Measurements from ENCODE around the gene TDP1. TPM values are rescaled to one million over a fixed set of nuclear protein-coding genes. Genes with fewer than 3 reads are reported as not detected.

TDP1 gene
- total and polyA plus RNA-seq, 2 of the 13 experiments (the other 11 are each of a cell fraction or from before 2014, with no cell fraction given), result 16.4 to 31.2 TPM

GRCh38 chr14:89911010-89911919, 44.5 kb upstream of the TDP1 start (continued):
- TF ChIP-seq ZBTB34 (CRISPR knock-in tag; IDR thresholded peaks at IDR 0.05), result peak; percentile 91; the same call in 1 of the 2 replicates
- TF ChIP-seq IRF1 (CRISPR knock-in tag; IDR thresholded peaks at IDR 0.05; ENCODE audit: low read depth), result no peak
- no peak for TF ChIP-seq ZNF33B (CRISPR knock-in tag; IDR thresholded peaks at IDR 0.05)
- TF ChIP-seq NCOA2 (CRISPR knock-in tag; IDR thresholded peaks at IDR 0.05), result peak; percentile 90
- TF ChIP-seq ZFP37 (CRISPR knock-in tag; IDR thresholded peaks at IDR 0.05; ENCODE audit: borderline replicate concordance), result no peak
- no peak for TF ChIP-seq ZNF335 (CRISPR knock-in tag; IDR thresholded peaks at IDR 0.05)
- no peak for TF ChIP-seq ZNF569 (CRISPR knock-in tag; IDR thresholded peaks at IDR 0.05; ENCODE audit: borderline replicate concordance)
- no peak for TF ChIP-seq ZNF124 (CRISPR knock-in tag; IDR thresholded peaks at IDR 0.05)
- peak; percentile 8; the same call in 1 of the 2 replicates for TF ChIP-seq STAG1 (CRISPR knock-in tag; IDR thresholded peaks at IDR 0.05)
- no peak for TF ChIP-seq POGK (CRISPR knock-in tag; conservative IDR thresholded peaks at IDR 0.05)
- TF ChIP-seq ZNF121 (CRISPR knock-in tag; IDR thresholded peaks at IDR 0.05), result no peak
- TF ChIP-seq ZC3H4 (CRISPR knock-in tag; IDR thresholded peaks at IDR 0.05; ENCODE audit: borderline replicate concordance), result no peak
- no peak for TF ChIP-seq KDM2A (CRISPR knock-in tag; IDR thresholded peaks at IDR 0.05; ENCODE audit: borderline replicate concordance, low read depth)
- no peak for TF ChIP-seq ZNF687 (CRISPR knock-in tag; IDR thresholded peaks at IDR 0.05)
- TF ChIP-seq REST (IDR thresholded peaks at IDR 0.05; ENCODE audit: borderline replicate concordance in 1 of 2, low read depth in 1 of 2, low read length in 2 of 2), result 0 out of 4 replicates have a peak, but pooled peaks of 1 of the 2 experiments have one; percentile 41
- TF ChIP-seq HOXA5 (CRISPR knock-in tag; IDR thresholded peaks at IDR 0.05), result peak; percentile 46; the same call in 1 of the 2 replicates

All from HepG2 (cell line).